AG04450 (cell line): ENCODE measurements around the gene RILP. TPM values are rescaled to one million over a fixed set of nuclear protein-coding genes. Genes with fewer than 3 reads are reported as not detected.
A peak's percentile ranks its signal among the peaks of the same experiment; 100 is the strongest.

ENCODE experiments used
- CTCF ChIA-PET: fragments of 300-600, 350-600 bp; formaldehyde crosslinking; extraction: SDS; loops from one replicate; lab custom pipeline; 2022; ENCODE audit warnings: antibody characterized with exemption, inconsistent platforms; lab: Charles Lee
- POLR2A ChIA-PET: fragments of 350-600 bp; formaldehyde crosslinking; extraction: SDS; loops from one replicate; lab custom pipeline; 2021; ENCODE audit warnings: antibody characterized with exemption, inconsistent platforms; lab: Yijun Ruan, JAX
- DNase-seq: peaks from one replicate; pipeline ENCODE4 v3.0.0-alpha.2; 2011; ENCODE audit warnings: low read depth, low spot score
- H3K27ac ChIP-seq: one replicate; pipeline ENCODE4 v1.5.1; 2012; ENCODE audit warnings: low read depth, low read length, control low read depth
- H3K27me3 ChIP-seq: one replicate; pipeline ENCODE4 v1.6.0; 2012; ENCODE audit warnings: low read length; ENCODE audit not compliant: control insufficient read depth, insufficient read depth
- H3K4me3 ChIP-seq: 2 replicates; pipeline ENCODE4 v1.5.1; 2011; ENCODE audit warnings: mild to moderate bottlenecking, low read depth, low read length, control low read depth
- H3K9me3 ChIP-seq: 2 replicates; pipeline ENCODE4 v1.5.1; 2012; ENCODE audit warnings: low read length; ENCODE audit not compliant: control insufficient read depth, insufficient read depth
- polyA plus RNA-seq: library from polyadenylated mRNA; depleted of rRNA; stranded (reverse); fragments of >200 nt; gene quantifications from 2 replicates; pipeline ENCODE4 v1.2.3, GENCODE V29; 2011
- TF ChIP-seq, protein P1 (sequence below): IDR thresholded peaks from 2 replicates; pipeline ENCODE4 v1.5.1; 2011; ENCODE audit warnings: low read depth, low read length, control low read depth, inconsistent platforms

Gene RILP
- polyA plus RNA-seq, 1 experiment, result 5.8 TPM

DNA sequence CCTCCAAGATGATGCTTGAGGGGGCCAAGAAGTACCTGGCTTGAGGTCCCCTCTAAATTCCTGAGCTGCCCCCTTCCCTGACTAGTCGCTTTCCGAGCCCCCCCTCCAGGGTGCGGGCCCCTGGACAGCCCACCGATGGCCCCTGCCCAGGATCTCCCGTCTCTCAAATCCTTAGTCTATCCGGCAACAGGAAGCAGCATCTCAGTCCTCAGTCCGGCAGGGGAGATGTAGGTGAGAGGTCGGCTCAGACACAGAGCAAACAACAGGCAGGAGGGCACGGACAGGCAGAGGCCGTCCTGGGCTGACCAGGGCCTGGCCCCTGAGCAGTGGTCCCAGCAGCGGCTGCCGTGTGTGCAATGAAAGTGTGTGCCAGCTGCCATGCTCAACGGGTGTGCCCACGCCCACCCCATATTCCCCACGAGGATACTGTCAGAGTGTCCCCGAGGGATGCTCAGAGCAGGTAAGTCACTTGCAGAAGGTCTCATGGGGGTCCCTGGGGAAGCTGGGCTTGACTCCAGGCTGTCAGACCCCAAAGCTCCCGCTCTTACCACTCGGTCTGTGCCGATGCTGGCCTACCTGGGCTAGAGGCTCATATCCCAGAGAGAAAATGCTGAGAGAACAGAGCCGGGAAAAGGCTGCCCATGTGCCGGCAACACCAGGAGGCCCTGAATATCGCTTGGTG lies 28.3 kb downstream of the RILP start:
- H3K4me3 ChIP-seq, result no peak overlapping the region
- H3K27me3 ChIP-seq, result no peaks in the 10 kb centered on the region
- no peak for DNase-seq
- POLR2A ChIA-PET, result no interaction called here
- H3K9me3 ChIP-seq, result no peaks in the 10 kb centered on the region
- CTCF ChIA-PET, result no interaction called here
- TF ChIP-seq, protein P1, sequence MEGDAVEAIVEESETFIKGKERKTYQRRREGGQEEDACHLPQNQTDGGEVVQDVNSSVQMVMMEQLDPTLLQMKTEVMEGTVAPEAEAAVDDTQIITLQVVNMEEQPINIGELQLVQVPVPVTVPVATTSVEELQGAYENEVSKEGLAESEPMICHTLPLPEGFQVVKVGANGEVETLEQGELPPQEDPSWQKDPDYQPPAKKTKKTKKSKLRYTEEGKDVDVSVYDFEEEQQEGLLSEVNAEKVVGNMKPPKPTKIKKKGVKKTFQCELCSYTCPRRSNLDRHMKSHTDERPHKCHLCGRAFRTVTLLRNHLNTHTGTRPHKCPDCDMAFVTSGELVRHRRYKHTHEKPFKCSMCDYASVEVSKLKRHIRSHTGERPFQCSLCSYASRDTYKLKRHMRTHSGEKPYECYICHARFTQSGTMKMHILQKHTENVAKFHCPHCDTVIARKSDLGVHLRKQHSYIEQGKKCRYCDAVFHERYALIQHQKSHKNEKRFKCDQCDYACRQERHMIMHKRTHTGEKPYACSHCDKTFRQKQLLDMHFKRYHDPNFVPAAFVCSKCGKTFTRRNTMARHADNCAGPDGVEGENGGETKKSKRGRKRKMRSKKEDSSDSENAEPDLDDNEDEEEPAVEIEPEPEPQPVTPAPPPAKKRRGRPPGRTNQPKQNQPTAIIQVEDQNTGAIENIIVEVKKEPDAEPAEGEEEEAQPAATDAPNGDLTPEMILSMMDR, result no peak
- H3K27ac ChIP-seq, result no peak overlapping the region

DNA sequence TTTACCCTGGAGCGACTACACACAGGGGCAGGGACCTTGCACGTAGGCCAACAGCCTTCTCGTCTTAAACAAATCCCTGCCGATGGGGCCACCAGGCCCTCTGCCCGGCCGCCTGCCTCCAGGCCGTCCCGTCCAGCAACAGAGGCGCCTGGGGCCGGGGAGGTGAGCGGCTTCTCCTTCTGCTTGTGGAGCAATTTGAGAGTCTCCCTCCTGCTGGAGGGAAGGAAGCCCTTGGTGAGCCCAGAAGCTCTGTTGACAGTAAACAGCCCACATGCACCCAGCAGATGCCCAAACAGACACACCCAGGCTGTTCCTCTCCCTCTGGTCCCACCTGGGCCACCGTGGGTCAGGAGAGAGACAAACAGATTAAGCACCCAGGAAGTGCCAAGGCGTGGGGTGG lies 29.2 kb downstream of the RILP start:
- H3K9me3 ChIP-seq, result no peaks in the 10 kb centered on the region
- H3K27ac ChIP-seq, result no peak overlapping the region
- no peak for DNase-seq
- H3K27me3 ChIP-seq, result no peaks in the 10 kb centered on the region
- TF ChIP-seq, protein P1, result no peak
- CTCF ChIA-PET, result no interaction called here
- POLR2A ChIA-PET, result no interaction called here
- no peak overlapping the region for H3K4me3 ChIP-seq

- no peak for DNase-seq
- no peaks in the 10 kb centered on the region for H3K27me3 ChIP-seq
- ChIA-PET CTCF (interaction anchor here (1.5 to 1.8 kb wide), 3 partner anchors 12 to 43 kb away, joined by 3 to 4 read pairs (median 4); partner anchors contain the start of gene RILP), POLR2A (no interaction called here)
- H3K4me3 ChIP-seq, result no peak overlapping the region
- peak overlapping the region; percentile 47 for H3K27ac ChIP-seq
- no peaks in the 10 kb centered on the region; the same call in 1 of the 2 replicates for H3K9me3 ChIP-seq
- TF ChIP-seq, protein P1, result no peak
Observed at GRCh38 chr17:1617620-1618174, 32.0 kb downstream of the RILP start.

GRCh38 chr17:1616101-1616500 lies 33.6 kb downstream of the RILP start:
- Histone ChIP-seq H3K4me3 (no peak overlapping the region), H3K9me3 (no peaks in the 10 kb centered on the region; the same call in 1 of the 2 replicates), H3K27me3 (no peaks in the 10 kb centered on the region), H3K27ac (no peak overlapping the region)
- CTCF ChIA-PET, result interaction anchor here (0.8 kb wide), 1 partner anchor 358 kb away, joined by 3 read pairs; no protein-coding TSS in a partner anchor
- TF ChIP-seq, protein P1, result no peak
- POLR2A ChIA-PET, result no interaction called here
- no peak for DNase-seq

- ChIA-PET POLR2A (no interaction called here), CTCF (interaction anchor here (1.5 kb wide), 1 partner anchor 39 kb away, joined by 4 read pairs; no protein-coding TSS in a partner anchor)
- no peak overlapping the region for H3K27ac ChIP-seq
- H3K27me3 ChIP-seq, result no peaks in the 10 kb centered on the region
- no peak for DNase-seq
- H3K4me3 ChIP-seq, result no peak overlapping the region
- H3K9me3 ChIP-seq, result no peaks in the 10 kb centered on the region; the same call in 1 of the 2 replicates
- TF ChIP-seq, protein P1, result no peak
Observed at GRCh38 chr17:1612400-1612799, 37.3 kb downstream of the RILP start.
